ENCODE data around the gene PSPN.
A peak's percentile ranks its signal among the peaks of the same experiment; 100 is the strongest.
"Not testable (repeated sequence)": the region's sequence is repeated elsewhere in the genome, so short reads cannot be mapped to it uniquely, and the experiment has no call there.

Gene PSPN

GRCh38 chr19:6402837-6403608 lies 27.3 kb upstream of the PSPN start:
- no peak for DNase-seq (ENCODE audit: low read depth in 1 of 2, low spot score in 1 of 2)

- no peak for DNase-seq (ENCODE audit: low read depth in 1 of 2, low spot score in 1 of 2)
Observed at GRCh38 chr19:6402058-6402457, 26.3 kb upstream of the PSPN start.

- DNase-seq (ENCODE audit: low read depth in 1 of 2, low spot score in 1 of 2), result not testable (repeated sequence)
Observed at GRCh38 chr19:6400062-6400944, 24.6 kb upstream of the PSPN start.

- no peak for DNase-seq (ENCODE audit: low read depth in 1 of 2, low spot score in 1 of 2)
Observed at GRCh38 chr19:6396305-6396704, 20.6 kb upstream of the PSPN start.

GRCh38 chr19:6394831-6395230 lies 19.1 kb upstream of the PSPN start:
- no peak for DNase-seq (ENCODE audit: low read depth in 1 of 2, low spot score in 1 of 2)

- DNase-seq (ENCODE audit: low read depth in 1 of 2, low spot score in 1 of 2), result peak; percentile 40 to 50
Observed at GRCh38 chr19:6393983-6394412, 18.3 kb upstream of the PSPN start.

- DNase-seq (ENCODE audit: low read depth in 1 of 2, low spot score in 1 of 2), result peak; percentile 78 to 88
Observed at GRCh38 chr19:6393074-6393982, 17.6 kb upstream of the PSPN start, which contains the start of gene GTF2F1. Gene GTF2F1, minus strand, starts transcription at chr19:6393164. Its CDS starts 169 bp downstream, at chr19:6392995.

- DNase-seq (ENCODE audit: low read depth in 1 of 2, low spot score in 1 of 2), result no peak
Observed at GRCh38 chr19:6392221-6393073, 16.7 kb upstream of the PSPN start.

- DNase-seq (ENCODE audit: low read depth in 1 of 2, low spot score in 1 of 2), result no peak
Observed at GRCh38 chr19:6387372-6387771, 11.6 kb upstream of the PSPN start.

- DNase-seq (ENCODE audit: low read depth in 1 of 2, low spot score in 1 of 2), result no peak
Observed at GRCh38 chr19:6384381-6384780, 8.6 kb upstream of the PSPN start.

- no peak for DNase-seq (ENCODE audit: low read depth in 1 of 2, low spot score in 1 of 2)
Observed at GRCh38 chr19:6383188-6383587, 7.5 kb upstream of the PSPN start.

GRCh38 chr19:6381030-6381750 lies 5.5 kb upstream of the PSPN start:
- no peak for DNase-seq (ENCODE audit: low read depth in 1 of 2, low spot score in 1 of 2)

- DNase-seq (ENCODE audit: low read depth in 1 of 2, low spot score in 1 of 2), result no peak
Observed at GRCh38 chr19:6379744-6380143, 4.0 kb upstream of the PSPN start.

GRCh38 chr19:6378486-6378885 lies 2.8 kb upstream of the PSPN start:
- DNase-seq (ENCODE audit: low read depth in 1 of 2, low spot score in 1 of 2), result no peak

- no peak for DNase-seq (ENCODE audit: low read depth in 1 of 2, low spot score in 1 of 2)
Observed at GRCh38 chr19:6378041-6378440, 2.3 kb upstream of the PSPN start.

- DNase-seq (ENCODE audit: low read depth in 1 of 2, low spot score in 1 of 2), result no peak
Observed at GRCh38 chr19:6376512-6377190, 918 bp upstream of the PSPN start.

GRCh38 chr19:6374711-6375410 lies 872 bp downstream of the PSPN start:
- DNase-seq (ENCODE audit: low read depth in 1 of 2, low spot score in 1 of 2), result no peak

- no peak for DNase-seq (ENCODE audit: low read depth in 1 of 2, low spot score in 1 of 2)
Observed at GRCh38 chr19:6374161-6374709, 1.5 kb downstream of the PSPN start.
